GM18508 (cell line): ENCODE data around the gene SYPL2.
"Not testable (repeated sequence)": the region's sequence is repeated elsewhere in the genome, so short reads cannot be mapped to it uniquely, and the experiment has no call there.

Experiments
- ATAC-seq: cut with Tn5 transposase; IDR thresholded peaks from one replicate; pipeline ENCODE4 v1.9.1; 2021; ENCODE audit warnings: moderate number of reproducible peaks; ENCODE audit not compliant: insufficient read depth, unreplicated experiment

The SYPL2 gene

GRCh38 chr1:109466452-109467300 is at the start of gene SYPL2:
Gene SYPL2 (plus strand): TSS chr1:109466546. CDS start chr1:109466844, 298 bp downstream.
- no peak for ATAC-seq

GRCh38 chr1:109423498-109423897 is 42.8 kb upstream of the SYPL2 start:
- ATAC-seq: no peak

GRCh38 chr1:109425391-109426280 is 40.7 kb upstream of the SYPL2 start:
- peak; percentile 21 for ATAC-seq

GRCh38 chr1:109426281-109427170 is 39.8 kb upstream of the SYPL2 start, which contains the start of gene PSMA5:
Gene PSMA5 (minus strand): TSS chr1:109426448. CDS start chr1:109426330, 118 bp downstream.
- ATAC-seq: peak; percentile 92

GRCh38 chr1:109427171-109427467 is 39.2 kb upstream of the SYPL2 start:
- no peak for ATAC-seq

- no peak for ATAC-seq
These were observed 34.0 kb upstream of the SYPL2 start for GRCh38 chr1:109432336-109432735.

GRCh38 chr1:109433322-109433721 is 33.0 kb upstream of the SYPL2 start:
- ATAC-seq: no peak

- ATAC-seq: no peak
These were observed 31.9 kb upstream of the SYPL2 start for GRCh38 chr1:109434484-109434883.

GRCh38 chr1:109438798-109439297 is 27.5 kb upstream of the SYPL2 start:
- ATAC-seq: no peak

GRCh38 chr1:109441069-109441468 is 25.3 kb upstream of the SYPL2 start:
- no peak for ATAC-seq

GRCh38 chr1:109443476-109443875 is 22.9 kb upstream of the SYPL2 start:
- no peak for ATAC-seq

- ATAC-seq: no peak
These were observed 22.0 kb upstream of the SYPL2 start for GRCh38 chr1:109444346-109444745.

- not testable (repeated sequence) for ATAC-seq
These were observed 20.2 kb upstream of the SYPL2 start for GRCh38 chr1:109445949-109446695.

- ATAC-seq: no peak
These were observed 18.8 kb upstream of the SYPL2 start for GRCh38 chr1:109447524-109447923.

GRCh38 chr1:109454497-109455133 is 11.7 kb upstream of the SYPL2 start:
- no peak for ATAC-seq

GRCh38 chr1:109457819-109458218 is 8.5 kb upstream of the SYPL2 start:
- no peak for ATAC-seq

- ATAC-seq: no peak
These were observed 258 bp upstream of the SYPL2 start for GRCh38 chr1:109466125-109466451.

GRCh38 chr1:109467301-109467777 is 993 bp downstream of the SYPL2 start:
- ATAC-seq: no peak

- ATAC-seq: no peak
These were observed 1.7 kb downstream of the SYPL2 start for GRCh38 chr1:109468061-109468460.
